ENCODE results near the gene IFT20.

Gene IFT20

GRCh38 chr17:28282596-28282995, 52.7 kb downstream of the IFT20 start:
- no peaks in the 10 kb centered on the region for H3K27me3 ChIP-seq (ENCODE audit: control insufficient read depth in 2 of 2, insufficient read depth in 2 of 2, low read length in 2 of 2)
- H3K36me3 ChIP-seq (ENCODE audit: control insufficient read depth in 2 of 2, insufficient read depth in 2 of 2, low read length in 2 of 2), result no peaks in the 10 kb centered on the region
- H3K4me1 ChIP-seq (ENCODE audit: control insufficient read depth in 2 of 2, insufficient read depth in 2 of 2, low read length in 2 of 2), result no peaks in the 10 kb centered on the region
- H3K9me3 ChIP-seq (ENCODE audit: control insufficient read depth in 2 of 2, low read length in 2 of 2), result no peaks in the 10 kb centered on the region
- H3K27ac ChIP-seq (ENCODE audit: low read depth in 2 of 2, low read length in 2 of 2), result no peak overlapping the region
- H3K9ac ChIP-seq (ENCODE audit: low read depth in 1 of 2, low read length in 2 of 2), result no peak overlapping the region
- H3K4me3 ChIP-seq (ENCODE audit: low read length in 2 of 2), result no peak overlapping the region

GRCh38 chr17:28280826-28281225, 54.4 kb downstream of the IFT20 start:
- no peaks in the 10 kb centered on the region for H3K36me3 ChIP-seq (ENCODE audit: control insufficient read depth in 2 of 2, insufficient read depth in 2 of 2, low read length in 2 of 2)
- H3K27me3 ChIP-seq (ENCODE audit: control insufficient read depth in 2 of 2, insufficient read depth in 2 of 2, low read length in 2 of 2), result no peaks in the 10 kb centered on the region
- no peak overlapping the region for H3K27ac ChIP-seq (ENCODE audit: low read depth in 2 of 2, low read length in 2 of 2)
- no peak overlapping the region for H3K4me3 ChIP-seq (ENCODE audit: low read length in 2 of 2)
- H3K9ac ChIP-seq (ENCODE audit: low read depth in 1 of 2, low read length in 2 of 2), result no peak overlapping the region
- H3K9me3 ChIP-seq (ENCODE audit: control insufficient read depth in 2 of 2, low read length in 2 of 2), result no peaks in the 10 kb centered on the region
- H3K4me1 ChIP-seq (ENCODE audit: control insufficient read depth in 2 of 2, insufficient read depth in 2 of 2, low read length in 2 of 2), result no peaks in the 10 kb centered on the region

- Histone ChIP-seq H3K27ac (ENCODE audit: low read depth in 2 of 2, low read length in 2 of 2) (no peak overlapping the region), H3K4me1 (ENCODE audit: control insufficient read depth in 2 of 2, insufficient read depth in 2 of 2, low read length in 2 of 2) (no peaks in the 10 kb centered on the region), H3K27me3 (ENCODE audit: control insufficient read depth in 2 of 2, insufficient read depth in 2 of 2, low read length in 2 of 2) (peaks cover 0 to 2% of the 10 kb centered on the region in 2 donors), H3K9ac (ENCODE audit: low read depth in 1 of 2, low read length in 2 of 2) (no peak overlapping the region), H3K4me3 (ENCODE audit: low read length in 2 of 2) (no peak overlapping the region), H3K36me3 (ENCODE audit: control insufficient read depth in 2 of 2, insufficient read depth in 2 of 2, low read length in 2 of 2) (no peaks in the 10 kb centered on the region), H3K9me3 (ENCODE audit: control insufficient read depth in 2 of 2, low read length in 2 of 2) (no peaks in the 10 kb centered on the region)
These were observed 55.9 kb downstream of the IFT20 start for GRCh38 chr17:28279411-28279810.

All from mucosa of rectum (tissue), 2 donors.